Measurements from ENCODE around the gene ECT2. TPM values are rescaled to one million over a fixed set of nuclear protein-coding genes. Genes with fewer than 3 reads are reported as not detected.

The ECT2 gene, protein sequence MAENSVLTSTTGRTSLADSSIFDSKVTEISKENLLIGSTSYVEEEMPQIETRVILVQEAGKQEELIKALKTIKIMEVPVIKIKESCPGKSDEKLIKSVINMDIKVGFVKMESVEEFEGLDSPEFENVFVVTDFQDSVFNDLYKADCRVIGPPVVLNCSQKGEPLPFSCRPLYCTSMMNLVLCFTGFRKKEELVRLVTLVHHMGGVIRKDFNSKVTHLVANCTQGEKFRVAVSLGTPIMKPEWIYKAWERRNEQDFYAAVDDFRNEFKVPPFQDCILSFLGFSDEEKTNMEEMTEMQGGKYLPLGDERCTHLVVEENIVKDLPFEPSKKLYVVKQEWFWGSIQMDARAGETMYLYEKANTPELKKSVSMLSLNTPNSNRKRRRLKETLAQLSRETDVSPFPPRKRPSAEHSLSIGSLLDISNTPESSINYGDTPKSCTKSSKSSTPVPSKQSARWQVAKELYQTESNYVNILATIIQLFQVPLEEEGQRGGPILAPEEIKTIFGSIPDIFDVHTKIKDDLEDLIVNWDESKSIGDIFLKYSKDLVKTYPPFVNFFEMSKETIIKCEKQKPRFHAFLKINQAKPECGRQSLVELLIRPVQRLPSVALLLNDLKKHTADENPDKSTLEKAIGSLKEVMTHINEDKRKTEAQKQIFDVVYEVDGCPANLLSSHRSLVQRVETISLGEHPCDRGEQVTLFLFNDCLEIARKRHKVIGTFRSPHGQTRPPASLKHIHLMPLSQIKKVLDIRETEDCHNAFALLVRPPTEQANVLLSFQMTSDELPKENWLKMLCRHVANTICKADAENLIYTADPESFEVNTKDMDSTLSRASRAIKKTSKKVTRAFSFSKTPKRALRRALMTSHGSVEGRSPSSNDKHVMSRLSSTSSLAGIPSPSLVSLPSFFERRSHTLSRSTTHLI
- 55.0 to 80.8 TPM (median 66.3 TPM) in 5 replicates for total RNA-seq (2022; extraction: Qiagen RNA extraction)

DNA sequence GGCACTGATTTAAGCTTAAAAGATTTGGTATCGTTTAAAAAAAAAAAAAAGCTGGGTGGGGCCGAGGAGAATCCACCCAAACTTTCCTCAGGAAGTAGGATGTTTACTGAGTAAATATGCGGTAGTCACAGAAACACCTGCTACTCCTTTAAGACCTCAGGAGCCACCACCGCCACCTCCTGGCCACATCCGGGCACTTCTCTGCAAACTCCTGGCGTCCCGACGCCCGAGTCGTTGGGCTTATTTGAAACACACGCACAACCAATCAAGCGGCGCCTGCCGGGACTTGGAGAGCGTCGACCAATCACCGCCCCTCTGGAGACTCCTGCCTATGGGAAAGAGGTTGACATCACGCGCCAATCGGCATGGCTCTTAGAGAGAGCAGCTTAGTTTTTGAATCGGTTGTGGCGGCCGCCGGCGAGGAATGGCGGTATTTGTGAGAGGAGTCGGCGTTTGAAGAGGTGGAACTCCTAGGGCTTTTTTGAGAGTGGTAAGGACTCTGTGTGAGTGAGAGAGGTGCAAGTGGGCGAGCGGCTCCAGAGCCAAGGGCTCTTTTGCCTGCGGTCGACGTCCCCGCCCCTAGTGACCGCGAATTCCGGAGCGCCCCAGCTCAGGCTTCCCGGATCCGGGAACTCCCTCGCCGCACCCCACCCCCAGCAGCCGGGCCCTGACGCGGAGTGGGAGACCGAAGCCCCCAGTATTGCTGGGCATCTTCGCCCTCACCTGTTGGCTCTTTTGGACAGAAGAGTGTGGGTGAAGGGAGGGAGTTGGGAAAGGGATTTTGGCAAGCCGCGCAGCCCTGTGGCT lies at the start of gene ECT2:
Gene ECT2 (plus strand): TSS at position 359 of the 807 bp plus-strand sequence. CDS start 3,805 bp downstream, outside the sequence.

DNA sequence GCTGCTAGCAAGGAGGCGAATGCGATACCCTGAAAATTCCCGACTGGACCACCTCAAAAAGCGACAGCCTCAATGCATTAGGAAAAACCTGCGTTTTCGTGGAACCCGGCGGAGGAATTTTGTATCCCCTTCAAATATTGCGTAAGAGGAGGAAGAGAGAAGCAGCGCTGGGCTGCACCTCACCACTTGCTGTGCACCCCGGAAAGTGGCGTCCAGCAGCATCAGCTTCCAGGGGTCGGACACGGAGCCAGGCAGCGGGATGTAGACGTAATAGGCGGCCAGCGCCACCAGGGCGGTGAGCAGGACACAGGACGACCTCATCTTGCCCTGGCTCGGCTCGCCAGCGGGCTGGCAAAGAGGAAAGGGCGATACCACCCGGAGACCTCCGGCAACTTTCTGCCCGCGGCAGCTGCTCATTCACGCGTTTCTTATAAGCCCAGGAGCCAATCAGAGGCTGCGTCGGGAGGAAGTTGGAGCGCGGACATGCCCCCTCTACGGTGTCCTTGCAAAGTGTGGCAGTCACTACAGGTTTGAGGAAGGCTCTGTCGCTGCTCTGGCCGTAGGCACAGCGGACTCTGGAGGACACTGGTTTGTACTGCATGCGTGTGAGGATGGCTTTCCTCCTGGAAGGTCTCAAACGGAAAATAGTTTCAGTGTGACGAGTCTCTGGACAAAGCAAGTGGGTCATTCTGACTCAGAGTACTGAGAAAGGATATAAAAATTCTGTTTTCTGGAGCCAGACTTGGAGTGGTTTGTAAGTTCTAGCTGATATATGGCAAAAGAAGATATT lies 39.7 kb upstream of the ECT2 start, which contains the start of gene NCEH1:
Gene NCEH1 (minus strand): TSS at position 404 of the 790 bp plus-strand sequence. CDS start 83 bp downstream, at position 321.

Other genes with a start within 250 kb of the ECT2 start
- gene TNFSF10, start 227.3 kb upstream of the ECT2 start, total RNA-seq (2022; extraction: Qiagen RNA extraction), result 0.06 to 0.25 TPM (median 0.16 TPM) in 4 of 5 replicates, not detected in the other
- gene NCEH1, start 39.7 kb upstream of the ECT2 start, total RNA-seq (2022; extraction: Qiagen RNA extraction), result 28.0 to 37.4 TPM (median 30.9 TPM) in 5 replicates